Sciatic nerve (tissue), 2 donors: ENCODE measurements around the gene ELAC1. TPM values are rescaled to one million over a fixed set of nuclear protein-coding genes. Genes with fewer than 3 reads are reported as not detected.
"Not testable (repeated sequence)": the region's sequence is repeated elsewhere in the genome, so short reads cannot be mapped to it uniquely, and the experiment has no call there.

ENCODE experiments used
- ATAC-seq: fragments of 200-7000 bp; cut with Tn5 transposase; one replicate; pipeline ENCODE4 v1.9.1; 2020; ENCODE audit warnings: mild to moderate bottlenecking, moderate library complexity
- DNase-seq: peaks from one replicate; pipeline ENCODE4 v3.0.0-alpha.2; 2020; ENCODE audit warnings: low spot score
- intact Hi-C: fragments of 100-400 bp; cut with DNase I; formaldehyde crosslinking; loops from one replicate; pipeline ENCODE4 v1.14.2; 2022
- total RNA-seq: library from RNA; stranded (reverse); fragmentation: NEBNext Ultra II Directional; extraction: Animal tissue kit (Norgen Biotek cat#: 25700); gene quantifications from one replicate; pipeline ENCODE4 v1.2.1, GENCODE V29; 2021
- donor health status: DM: no; HTN: no; CAD: no.
- donor health status: DM: no; HTN: no; CAD: no.

The ELAC1 gene
- total RNA-seq, 1 donor from 2014 or later, result 6.3 TPM

- intact Hi-C loops, result no loop called here
Observed at GRCh38 chr18:50961974-50962373, 5.9 kb upstream of the ELAC1 start.

DNA sequence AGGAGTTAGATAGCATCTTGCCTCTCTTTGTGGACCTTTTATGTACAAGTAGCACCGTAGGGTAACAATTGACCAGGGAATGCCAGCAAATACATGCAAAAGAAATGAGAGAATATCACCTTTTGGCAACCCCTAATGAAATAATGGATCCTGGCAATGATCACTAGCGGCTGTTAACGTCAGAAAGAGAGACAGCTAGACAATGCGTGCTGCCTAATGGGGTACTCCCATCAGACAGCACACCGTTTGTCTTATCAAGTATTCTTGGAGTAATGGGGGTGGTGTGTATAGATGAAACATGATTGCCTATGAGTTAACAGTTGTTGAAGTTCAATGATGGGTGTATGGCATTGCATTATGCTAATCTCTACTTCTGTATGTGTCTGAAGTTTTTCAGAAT lies 1.6 kb downstream of the ELAC1 start:
- intact Hi-C loops, result no loop called here
- no peak for ATAC-seq
- no peak for DNase-seq

More at GRCh38 chr18:50961974-50962373, 5.9 kb upstream of the ELAC1 start:
- ATAC-seq (no peak), DNase-seq (no peak)

- ATAC-seq, result no peak
- no peak for DNase-seq
- intact Hi-C loops, result no loop called here
Observed at GRCh38 chr18:50970006-50970405, 2.2 kb downstream of the ELAC1 start.

DNA sequence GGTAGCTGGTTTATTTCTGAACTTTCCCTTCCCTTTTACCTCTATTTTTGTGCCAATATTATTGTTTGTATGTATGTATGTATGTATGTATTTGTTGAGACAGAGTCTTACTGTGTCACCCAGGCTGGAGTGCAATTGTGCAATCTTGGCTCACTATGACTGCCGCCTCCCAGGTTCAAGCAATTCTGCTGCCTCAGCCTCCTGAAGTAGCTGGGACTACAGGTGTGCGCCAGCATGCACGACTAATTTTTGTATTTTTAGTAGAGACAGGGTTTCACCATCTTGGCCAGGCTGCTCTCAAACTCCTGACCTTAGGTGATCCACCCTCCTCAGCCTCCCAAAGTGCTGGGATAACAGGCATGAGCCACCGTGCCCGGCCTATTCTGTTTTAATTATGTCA lies 4.6 kb downstream of the ELAC1 start:
- intact Hi-C loops, result loop anchor here (2.0 kb wide), 1 partner anchor 34 kb away; no protein-coding TSS in a partner anchor
- DNase-seq, ATAC-seq: not testable (repeated sequence)

GRCh38 chr18:50973367-50974126 lies 5.7 kb downstream of the ELAC1 start:
- ATAC-seq, result no peak
- no peak for DNase-seq
- intact Hi-C loops, result loop anchor here (2.0 kb wide), 1 partner anchor 33 kb away; no protein-coding TSS in a partner anchor

GRCh38 chr18:50977037-50977760 lies 9.4 kb downstream of the ELAC1 start:
- ATAC-seq, result no peak
- DNase-seq, result no peak
- intact Hi-C loops, result no loop called here

DNA sequence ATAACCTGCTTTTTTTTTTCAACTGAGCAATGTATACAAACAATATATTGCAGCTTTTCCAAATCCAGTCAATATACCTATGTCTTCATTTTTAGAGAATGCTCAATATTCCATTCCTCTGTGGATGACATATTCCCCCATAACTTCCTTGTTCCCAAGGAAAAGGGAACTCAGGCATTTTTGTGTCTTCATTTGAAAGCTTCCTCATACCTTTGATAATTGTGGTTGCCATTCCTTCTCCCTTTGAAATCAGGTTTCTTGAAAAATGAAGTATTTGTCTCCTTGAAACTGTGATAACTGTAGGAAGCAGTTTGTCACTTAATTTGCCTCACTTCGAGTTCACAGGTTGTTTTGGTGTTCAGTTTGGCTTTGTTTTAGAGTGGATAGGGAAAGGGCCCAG lies 13.5 kb downstream of the ELAC1 start:
- ATAC-seq (no peak), DNase-seq (no peak)
- intact Hi-C loops, result no loop called here

DNA sequence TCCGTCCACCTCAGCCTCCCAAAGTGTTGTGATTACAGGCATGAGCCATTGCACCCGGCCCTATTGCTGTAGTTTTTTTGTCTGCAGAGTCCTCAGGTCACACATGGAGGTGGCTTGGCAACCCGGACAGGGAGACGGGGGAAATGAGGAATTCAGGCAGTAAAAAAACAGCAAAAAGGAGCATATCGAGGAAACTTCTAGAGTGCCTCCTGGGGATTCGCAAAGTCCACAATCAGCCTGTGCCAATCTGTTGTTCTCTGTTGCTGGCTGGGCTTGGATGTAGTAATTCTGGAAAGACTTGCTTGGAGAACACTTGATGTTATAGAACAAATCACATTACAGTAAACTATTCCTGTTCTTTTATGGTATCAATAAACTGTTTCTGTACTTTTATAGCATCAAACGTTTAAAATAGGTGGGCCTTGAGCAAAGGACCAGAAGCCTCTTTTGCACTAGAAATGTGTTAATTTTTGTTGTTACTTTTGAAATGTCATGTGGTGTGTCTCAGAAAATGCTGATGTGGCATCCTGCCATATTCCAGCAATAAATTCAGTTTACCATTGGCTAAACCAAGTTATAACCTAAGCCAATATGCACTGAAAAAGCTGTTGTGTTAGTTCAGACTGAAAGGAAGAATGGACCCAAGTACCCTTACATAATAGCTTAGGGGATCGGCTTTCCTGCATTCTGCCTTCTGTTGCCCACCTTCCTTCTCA lies 14.4 kb downstream of the ELAC1 start:
- no peak for DNase-seq
- intact Hi-C loops, result no loop called here
- ATAC-seq, result no peak

DNA sequence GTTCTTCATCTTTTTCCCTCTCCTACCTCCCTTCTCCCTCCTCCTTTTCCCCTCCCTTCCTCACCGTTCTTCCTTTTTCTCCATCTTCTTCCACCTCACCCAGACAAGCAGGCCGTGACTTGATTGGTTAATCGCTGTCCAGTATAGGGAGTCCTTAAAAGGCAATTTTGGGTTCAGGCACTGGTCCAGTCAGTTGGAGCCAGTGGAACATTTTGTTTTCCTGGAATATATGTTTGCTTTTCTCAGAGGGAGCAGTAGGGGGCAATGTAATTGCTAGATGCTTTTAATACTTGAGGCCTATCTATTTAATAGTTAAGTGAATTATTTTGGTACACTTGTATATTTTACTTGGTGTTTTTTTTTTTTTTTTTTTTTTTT lies 15.0 kb downstream of the ELAC1 start:
- intact Hi-C loops, result no loop called here
- ATAC-seq (no peak), DNase-seq (no peak)

DNA sequence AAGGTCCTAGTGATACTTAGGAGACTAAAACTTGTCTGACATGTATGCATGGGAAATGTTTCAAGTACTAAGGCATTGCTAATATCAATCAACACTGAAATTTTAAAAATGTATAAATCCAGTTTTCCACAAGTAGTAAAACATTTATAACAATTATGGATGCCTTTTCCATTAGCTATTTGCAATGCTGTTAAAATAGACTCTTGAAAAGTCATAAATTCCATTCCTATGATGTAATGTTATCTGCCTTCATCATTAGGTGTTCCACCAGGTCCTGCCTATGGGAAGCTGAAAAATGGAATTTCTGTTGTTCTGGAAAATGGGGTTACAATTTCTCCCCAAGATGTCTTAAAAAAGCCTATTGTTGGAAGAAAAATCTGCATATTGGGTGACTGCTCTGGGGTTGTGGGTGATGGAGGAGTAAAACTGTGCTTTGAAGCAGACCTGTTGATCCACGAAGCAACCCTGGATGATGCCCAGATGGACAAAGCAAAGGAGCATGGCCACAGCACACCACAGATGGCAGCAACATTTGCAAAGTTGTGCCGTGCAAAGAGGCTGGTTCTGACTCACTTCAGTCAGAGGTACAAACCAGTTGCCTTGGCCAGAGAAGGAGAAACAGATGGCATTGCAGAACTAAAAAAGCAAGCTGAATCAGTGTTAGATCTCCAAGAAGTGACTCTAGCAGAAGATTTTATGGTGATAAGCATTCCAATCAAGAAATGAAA lies 18.7 kb downstream of the ELAC1 start:
- no peak for DNase-seq
- no peak for ATAC-seq
- intact Hi-C loops, result no loop called here

GRCh38 chr18:50987261-50987660 lies 19.4 kb downstream of the ELAC1 start:
- intact Hi-C loops, result no loop called here
- ATAC-seq (no peak), DNase-seq (no peak)

DNA sequence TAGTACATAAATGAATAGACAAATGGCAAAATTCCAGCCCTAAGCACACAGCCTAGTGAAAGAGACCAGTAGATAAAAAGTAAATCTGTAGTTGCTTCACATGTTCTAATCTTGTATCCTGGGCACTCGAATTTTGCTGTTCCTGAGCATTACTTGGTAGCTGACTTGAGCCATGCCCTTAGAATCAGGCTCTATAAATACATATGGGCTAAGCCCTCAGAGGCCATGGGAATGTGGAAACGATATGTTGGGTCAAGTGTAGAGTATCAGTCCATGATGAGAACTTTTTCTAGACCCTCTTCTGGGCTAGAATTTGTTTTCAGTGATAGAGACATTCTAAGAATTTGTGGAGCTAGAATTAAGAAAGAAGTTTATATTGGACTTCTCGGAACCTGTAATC lies 21.9 kb downstream of the ELAC1 start:
- ATAC-seq, result no peak
- intact Hi-C loops, result no loop called here

DNA sequence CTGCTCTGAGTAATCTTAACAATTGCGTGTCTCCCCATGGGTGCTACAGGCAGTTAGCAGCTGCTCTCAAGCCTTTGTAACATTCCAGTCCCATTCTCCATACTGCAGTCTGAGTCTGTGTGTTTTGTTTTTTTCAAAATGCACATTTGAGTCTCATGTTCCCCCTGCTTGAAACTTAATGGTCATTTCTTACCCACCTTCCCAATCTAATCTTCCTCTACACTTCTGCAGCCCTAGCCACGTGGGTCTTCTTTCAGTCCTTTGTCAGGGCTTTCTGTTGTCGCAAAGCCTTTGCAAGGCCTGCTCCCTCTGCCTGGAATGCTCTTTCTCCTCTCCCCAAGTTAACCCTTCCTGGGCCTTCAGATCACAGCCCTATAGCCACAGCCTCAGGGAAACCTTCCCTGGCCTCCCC lies 24.5 kb downstream of the ELAC1 start:
- DNase-seq, result no peak

More for the DNA sequence above, 21.9 kb downstream of the ELAC1 start:
- DNase-seq, result no peak

DNA sequence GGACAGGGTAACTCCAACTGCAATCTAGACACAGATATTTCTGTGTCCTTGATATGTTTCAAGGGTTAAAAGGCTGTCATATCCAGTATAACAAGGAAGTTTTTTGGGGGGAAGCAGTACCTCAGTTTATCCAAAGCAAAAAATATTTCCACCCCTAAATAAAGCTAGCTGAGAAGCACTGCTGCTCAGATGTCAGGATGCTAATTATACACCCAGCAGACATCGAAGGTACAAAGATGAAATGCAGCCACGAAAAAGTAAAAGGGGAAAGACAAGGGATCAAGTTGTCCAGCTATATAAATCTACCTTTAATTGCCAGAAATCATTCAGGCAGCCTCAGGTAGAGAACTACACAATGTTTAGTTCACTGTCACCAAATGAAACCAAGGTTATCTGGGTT lies 26.2 kb downstream of the ELAC1 start:
- ATAC-seq (no peak), DNase-seq (no peak)
- intact Hi-C loops, result no loop called here

More for the DNA sequence above, 24.5 kb downstream of the ELAC1 start:
- ATAC-seq, result no peak
- intact Hi-C loops, result no loop called here

GRCh38 chr18:51003174-51003573 lies 35.3 kb downstream of the ELAC1 start:
- intact Hi-C loops, ATAC-seq, DNase-seq: not testable (repeated sequence)

DNA sequence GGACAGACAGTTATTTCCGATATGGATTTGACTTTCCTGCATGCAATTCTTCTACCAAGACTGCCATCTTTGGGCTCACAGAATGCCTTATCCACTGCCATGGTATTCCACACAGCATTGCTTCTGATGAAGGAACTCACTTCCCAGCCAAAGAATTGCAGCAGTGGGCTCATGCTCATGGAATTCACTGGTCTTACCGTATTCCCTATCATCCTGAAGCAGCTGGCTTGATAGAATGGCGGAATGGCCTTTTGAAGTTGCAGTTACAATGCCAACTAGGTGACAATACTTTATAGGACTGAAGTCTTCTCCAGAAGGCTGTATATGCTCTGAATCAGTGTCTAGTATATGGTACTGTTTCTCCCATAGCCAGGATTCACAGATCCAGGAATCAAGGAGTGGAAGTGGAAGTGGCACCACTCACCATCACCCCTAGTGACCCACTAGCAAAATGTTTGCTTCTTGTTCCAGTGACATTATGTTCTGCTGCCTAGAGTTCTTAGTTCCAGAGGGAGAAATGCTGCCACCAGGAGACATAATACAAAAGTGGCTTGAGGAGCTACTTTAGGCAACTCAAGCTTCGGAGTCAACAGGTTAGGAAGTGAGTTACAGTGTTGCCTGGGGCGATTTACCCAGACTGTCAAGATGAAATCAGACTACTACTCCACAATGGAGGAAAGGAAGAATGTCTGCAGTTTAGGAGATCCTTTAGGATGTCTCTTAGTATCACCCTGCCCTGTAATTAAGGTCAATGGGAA lies 38.4 kb downstream of the ELAC1 start:
- ATAC-seq (no peak), DNase-seq (no peak)
- intact Hi-C loops, result loop anchor here (2.0 kb wide), 1 partner anchor 33 kb away; no protein-coding TSS in a partner anchor

DNA sequence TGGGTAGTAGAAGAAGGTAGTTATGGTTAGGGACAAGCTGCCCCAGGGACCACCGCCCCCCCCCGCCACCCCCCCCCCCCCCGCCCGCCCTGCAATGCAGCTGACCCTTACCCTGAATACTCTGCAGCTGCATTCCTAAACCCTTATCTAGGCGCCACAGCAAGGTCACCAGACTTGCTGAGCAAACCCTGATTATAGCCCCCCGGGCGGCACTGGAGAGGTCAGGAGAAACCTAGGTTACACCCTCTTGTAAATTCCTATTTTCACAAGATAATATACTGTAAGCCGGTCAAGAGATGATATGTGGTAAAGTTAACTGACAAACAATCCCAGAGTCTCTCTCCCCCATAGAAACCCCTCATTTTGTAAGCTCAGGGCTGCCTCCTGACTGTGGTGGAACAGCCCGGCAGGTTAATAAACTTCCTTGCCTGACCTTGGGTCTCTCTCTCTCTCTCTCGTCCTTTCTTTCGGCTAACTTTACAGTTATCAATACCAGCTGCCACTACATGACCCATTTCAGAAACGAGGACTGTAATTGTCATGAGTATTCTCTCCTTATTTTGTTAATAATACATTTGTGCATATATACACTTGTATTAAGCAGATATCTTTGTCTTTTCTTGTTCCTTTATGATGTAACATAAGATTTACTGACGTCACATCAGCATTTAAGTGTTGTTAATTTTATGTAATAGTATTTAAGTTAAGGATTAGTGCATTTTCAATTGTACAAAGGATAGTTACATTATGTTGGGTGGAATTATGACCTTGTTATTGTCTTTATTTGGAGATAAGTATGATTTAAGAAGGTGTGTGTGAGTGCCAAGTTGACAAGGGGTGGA lies 39.3 kb downstream of the ELAC1 start:
- intact Hi-C loops, result loop anchor here (2.0 kb wide), 1 partner anchor 34 kb away; no protein-coding TSS in a partner anchor
- ATAC-seq (no peak), DNase-seq (no peak)
